Ramos (cell line): Measurements from ENCODE around the gene POR.
"Not testable (repeated sequence)": the region's sequence is repeated elsewhere in the genome, so short reads cannot be mapped to it uniquely, and the experiment has no call there.

Experiments used
- in situ Hi-C: fragments of 300-500 bp; cut with MboI; formaldehyde crosslinking; loops from one replicate; pipeline ENCODE4 v1.14.3; 2022; ENCODE audit warnings: low sequenced_read_pairs; ENCODE audit not compliant: unreplicated experiment

The POR gene

DNA sequence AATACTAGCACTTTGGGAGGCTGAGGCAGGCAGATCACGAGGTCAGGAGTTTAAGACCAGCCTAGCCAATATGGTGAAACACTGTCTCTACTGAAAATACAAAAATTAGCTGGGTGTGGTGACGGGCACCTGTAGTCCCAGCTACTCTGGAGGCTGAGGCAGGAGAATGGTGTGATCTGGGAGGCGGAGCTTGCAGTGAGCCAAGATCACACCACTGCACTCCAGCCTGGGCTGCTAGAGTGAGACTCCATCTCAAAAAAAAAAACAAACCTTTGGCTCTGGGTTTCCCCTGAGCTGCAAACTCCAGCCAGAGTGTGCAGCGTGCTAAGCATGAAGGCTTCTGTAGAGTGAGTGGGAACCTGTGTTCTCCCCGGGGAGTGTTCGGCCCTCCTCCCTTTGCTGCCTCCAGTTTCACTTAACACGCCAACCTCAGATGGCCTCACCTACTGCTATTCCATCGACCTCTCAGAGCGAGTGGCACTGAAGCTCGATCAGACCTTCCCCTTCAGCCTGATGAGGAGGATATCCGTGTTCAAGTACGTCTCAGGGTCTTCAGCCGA is 31.6 kb upstream of the POR start:
- in situ Hi-C loops = not testable (repeated sequence)

DNA sequence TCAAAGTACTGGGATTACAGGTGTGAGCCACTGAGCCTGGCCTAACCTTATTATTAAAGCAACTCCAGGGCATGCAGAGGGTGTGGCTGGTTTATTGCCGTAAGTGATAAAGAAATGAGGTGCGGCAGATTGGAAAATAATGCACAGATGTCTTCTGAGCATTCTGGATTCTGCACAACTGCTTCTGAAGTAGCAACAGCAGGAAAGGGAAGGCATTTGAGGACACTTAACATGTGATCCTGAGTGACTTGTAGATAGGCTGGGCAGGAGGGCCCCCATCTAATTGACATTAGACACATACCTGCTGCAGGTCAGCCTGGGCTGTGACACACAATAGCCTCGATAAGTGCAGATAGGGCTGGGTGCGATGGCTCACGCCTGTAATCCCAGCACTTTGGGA is 30.5 kb upstream of the POR start:
- in situ Hi-C loops = no loop called here

DNA sequence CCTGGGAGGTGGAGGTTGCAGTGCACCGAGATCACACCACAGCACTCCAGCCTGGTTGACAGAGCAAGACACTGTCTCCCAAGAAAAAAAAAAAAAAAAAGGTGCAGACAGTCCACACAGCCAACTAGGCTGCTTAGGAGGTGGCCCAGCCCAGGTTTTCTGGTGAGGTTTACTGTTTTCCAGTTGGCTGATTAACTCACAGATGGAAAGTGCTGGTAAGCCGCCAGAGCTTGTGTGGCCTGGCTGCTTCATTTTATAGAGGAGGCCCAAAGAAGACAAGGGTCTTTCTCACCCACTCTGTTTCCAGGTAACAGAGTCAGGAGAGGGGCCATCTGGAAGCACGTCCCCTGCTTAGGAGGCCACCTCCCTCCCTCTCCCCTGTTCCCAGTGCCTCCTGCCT is 29.9 kb upstream of the POR start:
- in situ Hi-C loops = no loop called here

DNA sequence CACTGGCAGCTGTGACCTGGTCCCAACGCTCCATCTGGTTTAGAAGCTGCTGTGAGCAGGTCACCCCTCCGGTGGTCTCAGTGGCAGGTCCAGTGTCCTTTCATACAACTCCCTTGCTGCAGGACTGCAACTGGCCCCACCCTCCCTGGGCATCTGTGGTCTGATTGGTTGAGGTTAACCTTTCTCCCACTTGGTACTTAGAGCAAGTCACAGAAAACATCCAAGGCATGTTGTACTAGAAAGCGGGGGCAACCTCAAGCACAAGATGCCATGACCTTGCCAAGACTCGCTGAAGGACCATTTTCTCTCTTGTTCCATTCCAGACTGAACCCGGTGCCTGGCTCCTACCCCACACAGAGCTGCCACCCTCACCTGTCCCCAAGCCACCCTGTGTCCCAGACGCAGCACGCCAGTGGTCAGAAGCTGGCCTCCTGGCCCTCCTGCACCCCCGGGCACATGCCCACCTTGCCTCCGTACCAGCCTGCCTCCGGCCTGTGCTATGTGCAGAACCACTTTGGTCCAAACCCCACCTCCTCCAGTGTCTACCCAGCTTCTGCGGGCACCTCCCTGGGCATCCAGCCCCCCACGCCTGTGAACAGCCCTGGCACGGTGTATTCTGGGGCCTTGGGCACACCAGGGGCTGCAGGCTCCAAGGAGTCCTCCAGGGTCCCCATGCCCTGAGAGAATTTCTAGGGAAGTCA is 27.1 kb upstream of the POR start:
- in situ Hi-C loops = no loop called here

DNA sequence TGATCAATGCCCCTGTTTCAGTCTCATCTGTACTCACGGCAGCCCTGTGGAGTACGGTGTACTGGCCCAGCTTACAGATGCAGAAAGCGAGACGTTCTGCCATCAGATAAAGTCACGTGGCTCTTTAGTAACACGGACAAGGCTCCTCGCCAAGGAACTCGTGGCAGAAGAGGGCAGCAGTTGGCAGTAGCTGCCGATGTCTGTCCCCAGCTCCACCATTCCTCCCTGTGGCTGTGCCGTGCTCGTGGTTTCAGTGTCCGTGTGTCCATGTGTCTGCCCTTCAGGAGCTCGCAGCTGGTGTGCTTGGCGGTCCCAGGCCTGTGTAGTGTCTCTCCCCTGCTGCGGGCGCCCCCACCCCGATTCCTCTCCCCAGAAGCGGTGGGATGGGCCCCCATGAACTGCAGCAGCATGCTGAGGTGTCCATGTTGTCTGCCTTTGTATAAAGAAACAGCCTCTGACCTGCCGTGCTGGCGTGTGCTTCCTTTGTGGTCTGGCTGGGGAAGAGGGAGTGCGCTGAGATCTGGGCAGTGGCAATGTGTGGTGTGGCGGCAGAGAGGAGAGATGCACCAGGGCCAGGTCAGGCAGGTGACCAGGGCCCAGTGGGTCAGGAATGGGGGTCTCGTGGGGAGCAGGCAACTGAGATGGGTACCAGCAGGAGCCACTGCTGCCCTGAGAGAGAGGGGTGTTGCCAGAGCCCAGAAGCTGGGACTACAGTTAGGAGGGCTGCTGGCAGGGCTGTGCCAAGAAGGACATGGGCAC is 26.3 kb upstream of the POR start:
- in situ Hi-C loops = no loop called here

DNA sequence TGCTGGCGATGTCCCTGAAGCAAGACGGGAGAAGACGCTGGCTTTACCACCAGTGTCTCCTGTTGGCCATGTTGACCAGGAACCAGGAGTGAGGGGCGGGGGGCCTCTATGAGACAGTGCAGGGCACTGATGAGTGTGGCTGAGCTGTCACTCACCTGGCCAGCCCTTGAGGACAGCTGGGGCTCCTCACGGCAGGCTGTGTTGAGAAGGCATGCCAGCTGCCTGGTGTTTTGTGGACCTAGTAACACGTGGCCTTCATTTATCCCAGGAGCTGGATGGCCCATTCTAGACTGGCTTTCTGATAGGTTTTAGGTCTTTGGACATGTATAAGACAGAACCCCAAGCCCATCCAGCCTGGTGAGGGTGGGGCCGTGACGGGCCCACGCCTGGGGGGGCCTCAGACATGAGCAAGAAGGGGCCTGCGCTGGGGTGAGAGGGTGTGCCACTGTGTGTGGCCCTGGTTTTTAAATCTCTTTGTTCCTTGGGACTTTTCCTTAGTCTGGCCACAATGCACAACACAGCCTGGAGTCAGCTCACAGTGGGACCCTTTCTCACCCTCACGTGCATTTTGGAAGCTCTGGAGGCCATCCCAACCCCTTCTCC is 25.6 kb upstream of the POR start:
- in situ Hi-C loops = no loop called here

DNA sequence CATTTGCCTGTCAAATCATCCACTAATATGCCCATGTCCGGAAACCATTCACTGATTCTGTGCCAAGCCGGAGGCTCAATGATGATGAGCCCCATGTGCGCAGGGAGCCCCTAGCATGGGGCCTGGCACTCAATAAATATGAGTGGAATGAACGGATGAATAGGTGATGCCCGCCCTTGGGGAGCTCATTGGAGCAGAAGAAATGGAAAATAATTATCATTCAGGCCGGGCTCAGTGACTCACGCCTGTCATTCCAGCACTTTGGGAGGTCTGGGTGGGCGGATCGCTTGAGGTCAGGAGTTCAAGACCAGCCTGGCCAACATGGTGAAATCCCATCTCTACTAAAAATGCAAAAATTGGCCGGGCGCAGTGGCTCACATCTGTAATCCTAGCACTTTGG is 25.1 kb upstream of the POR start:
- in situ Hi-C loops = no loop called here

DNA sequence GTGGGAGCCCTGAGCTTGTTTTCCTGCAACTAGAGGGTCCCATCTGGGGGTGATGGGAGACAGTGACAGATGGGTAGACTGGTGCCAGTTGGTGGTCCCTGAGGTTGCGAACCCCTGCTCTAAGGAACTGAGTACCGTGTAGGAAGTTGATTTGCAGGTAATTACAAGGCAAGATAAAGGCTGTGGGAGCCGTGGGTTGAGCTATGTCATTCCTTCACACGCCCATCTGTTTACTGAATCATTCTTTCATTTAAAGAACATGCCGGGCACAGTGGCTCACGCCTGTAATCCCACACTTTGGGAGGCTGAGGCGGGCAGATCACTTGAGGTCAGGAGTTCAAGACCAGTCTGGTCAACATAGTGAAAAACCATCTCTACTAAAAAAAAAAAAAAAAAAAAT is 23.7 kb upstream of the POR start:
- in situ Hi-C loops = not testable (repeated sequence)

DNA sequence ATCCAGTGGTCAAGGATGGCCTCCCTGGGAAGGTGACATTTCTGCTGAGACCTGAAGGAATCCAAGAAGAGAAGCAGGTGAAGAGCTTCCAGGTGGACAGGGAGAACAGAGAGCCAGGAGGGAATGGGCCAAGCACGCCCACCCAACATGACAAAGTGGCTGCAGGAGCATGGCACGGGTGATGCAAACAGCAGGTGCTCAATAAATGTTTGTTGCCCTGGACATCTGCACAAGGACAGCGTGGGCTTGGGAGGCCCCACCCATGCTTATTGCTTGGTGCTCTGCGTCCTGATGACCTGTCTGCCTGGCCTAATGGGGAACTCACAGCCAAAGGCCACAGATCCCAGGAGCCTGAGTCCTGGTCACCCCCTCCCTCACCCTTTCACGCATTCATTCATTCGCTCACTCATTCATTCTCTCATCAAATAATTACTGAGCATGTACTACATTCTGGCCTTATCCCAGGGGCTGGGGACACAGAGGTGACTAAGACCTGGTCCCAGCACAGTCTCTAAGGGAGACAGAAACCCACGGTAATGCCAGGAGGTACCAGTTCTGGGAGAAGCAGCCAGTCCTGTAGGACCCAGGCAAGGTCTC is 23.0 kb upstream of the POR start:
- in situ Hi-C loops = no loop called here

DNA sequence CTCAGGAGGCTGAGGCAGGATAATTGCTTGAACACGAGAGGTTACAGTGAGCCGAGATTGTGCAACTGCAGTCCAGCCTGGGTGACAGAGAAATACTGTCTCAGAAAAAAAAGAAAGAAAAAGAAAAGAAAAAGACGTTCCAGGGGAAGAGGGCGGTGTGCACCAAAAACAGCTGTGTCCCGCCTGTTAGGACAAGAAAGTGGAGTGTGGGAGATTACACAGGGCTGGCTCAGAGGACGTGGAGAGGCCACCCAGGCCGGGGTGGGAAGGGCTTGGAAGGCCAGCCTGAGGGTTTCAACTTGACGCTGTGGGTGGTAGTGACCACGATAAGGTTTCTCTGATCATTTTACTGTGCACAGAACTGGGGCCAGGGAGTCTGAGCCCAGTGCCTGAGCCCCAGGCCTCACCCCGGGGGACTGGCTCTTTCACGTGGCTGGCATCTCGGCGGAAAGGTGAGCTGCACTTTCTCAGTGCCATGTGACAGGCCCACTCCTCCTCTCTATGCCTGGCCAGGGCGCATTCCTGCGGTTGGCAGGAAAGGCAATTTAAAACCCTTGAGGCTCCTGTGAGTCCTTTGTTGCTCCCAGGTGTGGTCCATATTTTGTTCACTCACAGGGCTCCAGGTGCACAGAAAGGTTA is 22.2 kb upstream of the POR start:
- in situ Hi-C loops = no loop called here

DNA sequence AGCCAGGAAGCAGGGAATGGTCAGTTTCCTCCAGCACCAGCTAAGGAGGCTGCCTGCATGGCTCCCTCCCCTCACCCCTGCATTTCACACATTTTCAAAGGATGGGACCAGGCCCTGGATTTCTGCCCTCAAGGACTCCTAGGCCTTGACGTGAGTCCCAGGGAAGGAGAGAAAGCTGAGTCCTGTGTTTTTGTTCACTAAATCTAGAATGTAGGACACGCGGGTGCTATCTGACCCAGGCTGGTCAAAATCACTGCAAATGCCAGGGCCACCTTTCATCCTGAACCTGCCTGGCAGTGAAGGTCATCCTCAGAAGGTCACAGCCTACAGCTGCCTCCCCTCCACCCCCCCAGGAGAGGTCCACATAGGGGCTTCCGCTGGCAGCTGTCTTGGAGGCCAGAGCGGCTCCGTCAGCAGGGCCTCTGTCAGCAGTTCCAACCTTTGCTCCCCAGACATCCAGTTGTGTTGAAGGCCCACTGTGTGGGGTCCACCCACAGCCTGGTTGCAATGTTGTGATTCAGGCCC is 18.1 kb upstream of the POR start:
- in situ Hi-C loops = no loop called here

DNA sequence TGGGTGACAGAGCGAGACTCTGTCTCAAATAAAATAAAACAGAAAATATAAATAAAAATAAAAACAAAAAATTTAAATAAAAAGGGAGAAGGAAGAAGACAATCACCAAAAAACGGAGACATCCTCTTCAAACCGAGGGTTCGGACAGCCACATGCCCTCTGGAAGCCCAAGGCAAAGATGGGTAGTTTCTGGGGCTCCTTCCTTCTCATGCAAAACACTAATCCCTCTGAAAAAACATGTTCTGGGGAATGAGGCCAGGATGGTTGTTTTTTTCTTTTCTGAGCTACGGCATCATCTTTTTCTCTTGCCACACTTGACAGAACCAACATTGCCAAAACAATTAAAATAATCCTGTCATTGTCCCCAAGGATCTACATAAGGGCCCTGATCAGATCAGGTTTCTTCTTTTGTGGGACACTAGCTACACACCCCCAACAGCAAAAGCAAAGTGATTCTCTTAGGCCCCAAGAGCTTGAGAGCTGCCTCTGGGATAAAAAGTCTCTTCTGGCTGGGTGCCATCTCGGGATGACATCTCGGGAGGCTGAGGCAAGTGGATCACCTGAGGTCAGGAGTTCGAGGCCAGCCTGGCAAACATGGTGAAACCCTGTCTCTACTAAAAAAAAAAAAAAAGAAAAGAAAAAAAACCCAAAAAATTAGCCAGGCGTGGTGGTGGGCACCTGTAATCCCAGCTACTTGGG is 14.2 kb upstream of the POR start:
- in situ Hi-C loops = no loop called here

DNA sequence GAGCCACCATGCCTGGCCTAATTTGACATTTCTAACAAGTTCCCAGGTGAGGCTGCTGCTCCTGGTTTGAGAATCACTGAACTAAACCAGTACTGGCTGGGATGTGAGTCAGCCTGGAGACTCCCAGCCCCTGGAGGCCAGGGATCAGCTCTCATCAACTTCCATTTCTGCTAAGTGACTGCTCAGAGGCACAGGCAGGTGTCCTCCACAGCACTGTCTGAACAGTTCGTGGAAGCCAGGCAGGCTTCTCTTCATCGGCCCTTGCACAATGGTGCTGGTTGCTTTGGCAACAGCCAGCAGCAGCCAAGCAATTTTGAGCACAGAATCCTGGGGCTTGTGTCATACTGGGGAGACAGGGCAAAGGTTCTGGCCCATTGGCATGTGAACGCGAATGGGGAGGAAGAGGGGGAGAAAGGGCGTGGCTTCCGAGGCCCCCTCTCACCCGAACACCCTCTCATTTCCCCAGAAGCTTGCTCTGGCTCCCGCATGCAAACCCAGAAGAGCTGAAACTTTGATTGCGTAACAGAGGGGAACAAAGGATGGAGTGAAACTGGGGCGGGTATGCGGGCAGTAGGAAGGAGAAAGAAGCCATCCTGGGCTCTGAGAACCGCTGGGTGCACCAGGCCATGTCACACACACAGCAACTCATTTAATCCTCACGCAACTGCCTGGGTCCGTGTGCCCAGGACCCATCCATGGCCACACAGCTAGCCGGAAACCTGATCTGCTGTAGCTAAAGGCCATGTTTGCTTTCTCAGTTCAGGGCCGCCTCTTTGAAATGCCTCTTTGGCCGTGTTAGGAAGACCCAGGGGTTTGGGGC is 9.0 kb upstream of the POR start:
- in situ Hi-C loops = no loop called here

DNA sequence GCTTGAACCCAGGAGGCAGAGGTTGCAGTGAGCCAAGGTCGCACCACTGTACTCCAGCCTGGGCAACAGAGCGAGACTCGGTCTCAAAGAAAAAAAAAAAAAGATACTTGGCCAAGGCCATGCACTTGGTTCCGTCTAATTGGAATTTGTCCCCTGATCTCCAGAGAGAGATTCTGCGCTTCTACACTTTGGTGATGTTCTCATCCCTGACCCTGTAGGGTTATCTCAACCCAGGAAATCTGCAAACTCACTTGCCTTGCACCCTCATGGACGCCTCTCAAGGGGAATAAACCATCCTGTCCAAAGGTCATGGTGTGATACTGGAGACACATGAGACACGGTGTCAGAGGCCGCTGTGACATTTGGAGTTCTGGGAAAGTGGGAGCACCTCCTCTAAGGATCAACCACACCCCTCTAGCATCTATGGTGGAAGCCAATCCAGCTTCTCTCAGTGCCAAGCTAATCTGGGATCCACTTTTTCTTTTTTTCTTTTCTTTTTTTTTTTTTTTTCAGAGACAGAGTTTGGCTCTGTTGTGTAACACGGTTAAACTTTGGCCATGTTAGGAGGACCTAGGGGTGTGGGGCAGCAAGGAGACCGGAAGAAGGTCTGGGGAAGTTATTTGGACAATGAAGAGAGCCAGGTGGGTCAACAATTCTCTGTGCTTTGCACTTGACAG is 7.8 kb upstream of the POR start:
- in situ Hi-C loops = no loop called here

DNA sequence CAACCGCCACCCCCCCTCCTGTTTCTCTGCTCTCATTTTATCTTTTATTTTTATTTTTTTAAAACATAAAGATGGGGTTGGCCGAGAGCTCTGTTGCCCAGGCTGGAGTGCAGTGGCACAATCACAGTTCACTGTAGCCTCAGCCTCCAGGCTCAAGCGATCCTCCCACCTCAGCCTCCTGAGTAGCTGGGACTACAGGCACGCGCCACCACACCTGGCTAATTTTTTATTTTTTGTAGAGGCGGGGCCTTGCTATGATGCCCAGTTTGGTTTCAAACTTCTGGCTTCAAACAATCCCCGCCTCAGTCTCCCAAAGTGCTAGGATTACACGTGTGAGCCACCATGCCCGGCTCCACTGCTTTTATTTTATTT is 7.3 kb upstream of the POR start:
- in situ Hi-C loops = not testable (repeated sequence)

DNA sequence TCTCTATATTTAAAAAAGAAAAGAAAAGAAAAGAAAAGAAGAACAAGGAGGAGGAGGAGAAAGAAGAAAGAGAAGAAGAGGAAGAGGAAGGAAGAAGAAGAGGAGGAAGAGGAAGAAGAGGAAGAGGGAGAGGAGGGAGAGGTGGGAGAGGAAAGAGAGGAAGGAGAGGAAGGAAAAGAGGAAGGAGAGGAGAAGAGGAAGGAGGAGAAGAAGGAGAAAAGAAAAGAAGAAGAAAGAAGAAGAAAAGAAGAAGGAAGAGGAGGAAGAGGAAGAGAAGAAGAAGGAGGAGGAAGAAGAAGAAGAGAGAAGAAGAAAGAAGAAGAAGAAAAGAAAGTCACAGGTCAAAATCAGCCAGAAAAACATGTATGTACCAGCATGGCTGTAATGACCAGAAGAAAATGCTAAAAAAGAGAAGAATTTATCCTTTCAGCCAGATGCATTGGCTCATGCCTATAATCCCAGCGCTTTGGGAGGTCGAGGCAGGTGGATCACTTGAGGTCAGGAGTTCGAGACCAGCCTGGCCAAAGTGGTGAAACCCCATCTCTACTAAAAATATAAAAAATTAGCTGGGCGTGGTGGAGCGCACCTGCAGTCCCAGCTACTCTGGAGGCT is 5.3 kb upstream of the POR start:
- in situ Hi-C loops = no loop called here

DNA sequence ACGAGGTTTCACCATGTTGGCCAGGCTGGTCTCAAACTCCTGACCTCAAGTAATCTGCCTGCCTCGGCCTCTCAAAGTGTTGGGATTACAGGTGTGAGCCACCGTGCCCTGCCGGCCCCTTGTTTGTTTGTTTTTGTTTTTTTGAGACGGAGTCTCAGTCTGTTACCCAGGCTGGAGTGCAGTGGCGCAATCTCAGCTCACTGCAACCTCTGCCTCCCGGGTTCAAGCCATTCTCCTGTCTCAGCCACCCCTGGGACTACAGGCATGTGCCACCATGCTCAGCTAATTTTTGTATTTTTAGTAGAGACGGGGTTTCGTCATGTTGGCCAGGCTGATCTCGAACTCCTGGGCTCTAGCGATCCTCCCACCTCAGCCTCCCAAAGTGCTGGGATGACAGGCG is 3.8 kb upstream of the POR start:
- in situ Hi-C loops = not testable (repeated sequence)

DNA sequence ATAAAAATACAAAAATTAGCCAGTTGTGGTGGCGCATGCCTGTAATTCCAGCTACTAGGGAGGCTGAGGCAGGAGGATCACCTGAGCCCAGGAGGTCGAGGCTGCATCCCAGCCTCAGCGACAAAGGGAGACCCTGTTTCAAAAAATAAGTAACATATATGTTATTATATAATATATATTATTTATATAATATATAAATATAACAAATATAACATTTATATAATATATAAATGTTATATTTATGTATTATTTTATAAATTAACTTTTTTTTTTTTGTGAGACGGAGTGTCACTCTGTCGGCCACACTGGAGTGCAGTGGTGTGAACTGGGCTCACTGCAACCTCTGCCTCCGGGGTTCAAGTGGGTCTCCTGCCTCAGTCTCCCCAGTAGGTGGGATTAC is 1.5 kb upstream of the POR start:
- in situ Hi-C loops = no loop called here
